ENCODE data around the gene PGP.
"Not testable (repeated sequence)": the region's sequence is repeated elsewhere in the genome, so short reads cannot be mapped to it uniquely, and the experiment has no call there.

DNA sequence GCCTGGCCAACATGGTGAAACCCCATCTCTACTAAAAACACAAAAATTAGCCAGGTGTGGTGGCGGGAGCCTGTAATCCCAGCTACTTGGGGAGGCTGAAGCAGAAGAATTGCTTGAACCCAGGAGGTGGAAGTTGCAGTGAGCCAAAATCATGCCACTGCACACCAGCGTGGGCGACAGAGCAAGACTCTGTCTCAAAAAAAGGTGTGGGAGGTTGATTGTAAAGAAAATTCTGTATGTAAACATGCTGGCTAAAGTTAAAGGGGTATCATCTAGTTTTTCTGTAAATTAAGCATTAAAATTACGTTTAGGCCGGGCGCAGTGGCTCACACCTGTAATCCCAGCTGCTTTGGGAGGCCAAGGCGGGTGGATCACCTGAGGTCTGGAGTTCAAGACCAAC lies 43.9 kb upstream of the PGP start:
- TF ChIP-seq, protein P1, sequence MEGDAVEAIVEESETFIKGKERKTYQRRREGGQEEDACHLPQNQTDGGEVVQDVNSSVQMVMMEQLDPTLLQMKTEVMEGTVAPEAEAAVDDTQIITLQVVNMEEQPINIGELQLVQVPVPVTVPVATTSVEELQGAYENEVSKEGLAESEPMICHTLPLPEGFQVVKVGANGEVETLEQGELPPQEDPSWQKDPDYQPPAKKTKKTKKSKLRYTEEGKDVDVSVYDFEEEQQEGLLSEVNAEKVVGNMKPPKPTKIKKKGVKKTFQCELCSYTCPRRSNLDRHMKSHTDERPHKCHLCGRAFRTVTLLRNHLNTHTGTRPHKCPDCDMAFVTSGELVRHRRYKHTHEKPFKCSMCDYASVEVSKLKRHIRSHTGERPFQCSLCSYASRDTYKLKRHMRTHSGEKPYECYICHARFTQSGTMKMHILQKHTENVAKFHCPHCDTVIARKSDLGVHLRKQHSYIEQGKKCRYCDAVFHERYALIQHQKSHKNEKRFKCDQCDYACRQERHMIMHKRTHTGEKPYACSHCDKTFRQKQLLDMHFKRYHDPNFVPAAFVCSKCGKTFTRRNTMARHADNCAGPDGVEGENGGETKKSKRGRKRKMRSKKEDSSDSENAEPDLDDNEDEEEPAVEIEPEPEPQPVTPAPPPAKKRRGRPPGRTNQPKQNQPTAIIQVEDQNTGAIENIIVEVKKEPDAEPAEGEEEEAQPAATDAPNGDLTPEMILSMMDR (conservative IDR thresholded peaks at IDR 0.05 in 1 of 2, IDR thresholded peaks at IDR 0.05 in 1 of 2; ENCODE audit: extremely low read depth in 1 of 2, insufficient read depth in 1 of 2, low read depth in 1 of 2, low read length in 2 of 2), result not testable (repeated sequence)
- TF ChIP-seq EZH2 (IDR thresholded peaks at IDR 0.05; ENCODE audit: borderline replicate concordance, low read length), result not testable (repeated sequence)

All from mammary epithelial cell (primary cell).